ENCODE data around the gene ZBTB7B. TPM values are rescaled to one million over a fixed set of nuclear protein-coding genes. Genes with fewer than 3 reads are reported as not detected.

The ZBTB7B gene
- total RNA-seq, 4 donors from 2014 or later = 3.8 to 53.4 (median 11.9) TPM

DNA sequence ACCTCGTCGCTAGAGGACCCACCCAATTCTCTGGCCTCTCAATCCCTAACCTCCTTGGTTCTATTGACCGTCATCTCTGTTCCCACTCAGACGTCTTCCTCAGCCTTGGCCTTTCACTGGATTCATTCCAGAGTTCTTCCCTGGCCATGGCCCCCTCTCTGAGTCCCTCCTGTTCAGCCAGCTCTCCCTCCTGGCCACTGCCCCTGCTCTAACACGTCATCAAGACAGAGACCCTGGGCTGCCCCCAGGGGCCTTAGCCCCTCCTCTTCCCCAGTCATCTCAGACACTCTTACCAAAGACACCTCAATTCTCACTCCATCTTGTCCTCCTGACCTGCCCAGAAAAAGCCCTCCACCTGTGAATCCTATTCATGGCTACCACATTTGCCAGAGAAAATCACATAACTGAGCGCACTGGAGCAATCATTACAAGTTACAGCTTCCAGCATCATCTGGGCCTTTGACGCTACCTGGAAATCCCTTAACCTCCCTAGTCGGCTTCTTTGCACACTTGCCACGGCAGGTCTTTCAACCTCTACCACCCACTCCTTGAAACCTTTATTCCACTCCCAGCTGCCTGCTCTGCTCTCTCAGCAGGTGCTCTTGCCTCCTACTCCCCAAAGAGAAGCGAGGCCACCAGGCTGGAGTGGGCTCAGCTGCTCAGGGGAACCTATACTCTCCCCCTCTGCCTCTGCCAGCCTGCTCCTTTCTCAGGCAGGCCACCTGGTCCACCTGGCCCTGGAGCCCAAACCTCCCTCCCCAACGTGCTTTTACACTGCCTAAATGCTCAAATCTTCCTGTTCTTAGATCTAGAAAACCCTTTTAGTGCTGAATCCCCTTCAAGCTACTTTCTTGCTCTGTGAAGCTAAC lies 17.0 kb downstream of the ZBTB7B start:
- H3K27ac ChIP-seq = no peak overlapping the region

DNA sequence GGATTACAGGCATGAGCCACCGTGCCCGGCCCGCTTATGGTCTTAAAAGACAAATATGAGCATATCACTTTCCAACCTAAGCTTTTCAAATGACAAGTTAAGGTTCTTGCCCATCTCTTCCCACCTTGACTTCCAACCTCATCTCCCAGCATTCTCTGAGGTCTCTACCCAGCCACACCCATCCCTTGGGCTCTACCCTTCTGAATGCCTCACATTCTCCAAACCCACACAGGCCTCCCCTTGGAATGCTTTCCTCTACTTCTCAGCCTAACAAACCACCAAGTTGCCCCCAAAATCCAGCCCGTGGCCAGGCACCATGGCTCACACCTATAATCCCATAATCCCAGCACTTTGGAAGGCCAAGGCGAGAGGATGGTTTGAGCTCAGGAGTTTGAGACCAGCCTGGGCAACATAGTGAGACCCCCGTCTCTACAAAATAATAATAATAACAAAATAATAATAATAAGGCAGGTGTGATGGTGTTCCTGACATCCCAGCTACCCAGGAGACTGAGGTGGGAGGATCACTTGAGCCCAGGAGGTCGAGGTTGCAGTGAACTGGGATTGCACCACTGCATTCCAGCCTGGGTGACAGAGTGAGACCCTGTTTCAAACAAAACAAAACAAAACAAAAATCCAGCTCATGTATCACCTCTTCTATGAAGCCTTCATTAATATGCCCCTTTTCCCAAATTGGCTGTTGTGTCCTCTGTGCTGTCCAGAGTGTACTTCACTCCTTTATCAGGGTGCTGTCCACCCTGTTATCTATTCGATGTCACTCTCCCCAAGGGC lies 19.7 kb downstream of the ZBTB7B start:
- no peak overlapping the region for H3K27ac ChIP-seq
- H3K4me3 ChIP-seq = no peak overlapping the region
- TF ChIP-seq, protein P1, sequence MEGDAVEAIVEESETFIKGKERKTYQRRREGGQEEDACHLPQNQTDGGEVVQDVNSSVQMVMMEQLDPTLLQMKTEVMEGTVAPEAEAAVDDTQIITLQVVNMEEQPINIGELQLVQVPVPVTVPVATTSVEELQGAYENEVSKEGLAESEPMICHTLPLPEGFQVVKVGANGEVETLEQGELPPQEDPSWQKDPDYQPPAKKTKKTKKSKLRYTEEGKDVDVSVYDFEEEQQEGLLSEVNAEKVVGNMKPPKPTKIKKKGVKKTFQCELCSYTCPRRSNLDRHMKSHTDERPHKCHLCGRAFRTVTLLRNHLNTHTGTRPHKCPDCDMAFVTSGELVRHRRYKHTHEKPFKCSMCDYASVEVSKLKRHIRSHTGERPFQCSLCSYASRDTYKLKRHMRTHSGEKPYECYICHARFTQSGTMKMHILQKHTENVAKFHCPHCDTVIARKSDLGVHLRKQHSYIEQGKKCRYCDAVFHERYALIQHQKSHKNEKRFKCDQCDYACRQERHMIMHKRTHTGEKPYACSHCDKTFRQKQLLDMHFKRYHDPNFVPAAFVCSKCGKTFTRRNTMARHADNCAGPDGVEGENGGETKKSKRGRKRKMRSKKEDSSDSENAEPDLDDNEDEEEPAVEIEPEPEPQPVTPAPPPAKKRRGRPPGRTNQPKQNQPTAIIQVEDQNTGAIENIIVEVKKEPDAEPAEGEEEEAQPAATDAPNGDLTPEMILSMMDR (IDR thresholded peaks at IDR 0.05) = no peak
- TF ChIP-seq POLR2A (IDR thresholded peaks at IDR 0.05) = no peak
- DNase-seq = no peak
- H3K36me3 ChIP-seq = no peaks in the 10 kb centered on the region
- no peaks in the 10 kb centered on the region for H3K27me3 ChIP-seq
- intact Hi-C loops (cut with DNase I; ENCODE audit: low total_unique reads) = no loop called here
- no peaks in the 10 kb centered on the region for H3K9me3 ChIP-seq
- peaks cover 0 to 10% of the 10 kb centered on the region in 2 donors for H3K4me1 ChIP-seq

More for the DNA sequence above, 17.0 kb downstream of the ZBTB7B start:
- no peak overlapping the region for H3K4me3 ChIP-seq
- TF ChIP-seq POLR2A (IDR thresholded peaks at IDR 0.05) = no peak
- TF ChIP-seq, protein P1 (IDR thresholded peaks at IDR 0.05) = no peak
- H3K27me3 ChIP-seq = no peaks in the 10 kb centered on the region
- DNase-seq = no peak
- H3K36me3 ChIP-seq = no peaks in the 10 kb centered on the region
- peaks cover 0 to 10% of the 10 kb centered on the region in 2 donors for H3K4me1 ChIP-seq
- H3K9me3 ChIP-seq = no peaks in the 10 kb centered on the region
- intact Hi-C loops (cut with DNase I; ENCODE audit: low total_unique reads) = no loop called here

DNA sequence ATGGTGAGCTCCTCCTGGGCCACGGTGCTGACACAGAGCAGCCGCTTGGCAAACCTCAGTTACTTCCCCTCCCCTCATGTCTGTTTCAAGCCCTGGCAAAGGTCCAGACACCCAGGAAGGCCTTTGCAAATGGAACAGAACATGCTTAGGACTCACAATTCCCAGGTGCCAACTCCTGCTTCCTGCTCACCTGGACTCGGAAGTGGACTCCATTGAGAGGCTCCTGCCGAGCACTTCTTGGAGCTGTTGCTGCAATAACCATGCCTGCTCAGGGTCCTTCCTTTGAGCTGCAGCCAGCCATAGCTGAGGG lies 20.3 kb downstream of the ZBTB7B start:
- intact Hi-C loops (cut with DNase I; ENCODE audit: low total_unique reads) = no loop called here
- H3K9me3 ChIP-seq = no peaks in the 10 kb centered on the region
- no peak overlapping the region for H3K27ac ChIP-seq
- no peaks in the 10 kb centered on the region for H3K36me3 ChIP-seq
- DNase-seq = no peak
- TF ChIP-seq, protein P1 (IDR thresholded peaks at IDR 0.05) = no peak
- no peak for TF ChIP-seq POLR2A (IDR thresholded peaks at IDR 0.05)
- H3K4me3 ChIP-seq = no peak overlapping the region
- H3K4me1 ChIP-seq = peaks cover 0 to 6% of the 10 kb centered on the region in 2 donors
- H3K27me3 ChIP-seq = no peaks in the 10 kb centered on the region

DNA sequence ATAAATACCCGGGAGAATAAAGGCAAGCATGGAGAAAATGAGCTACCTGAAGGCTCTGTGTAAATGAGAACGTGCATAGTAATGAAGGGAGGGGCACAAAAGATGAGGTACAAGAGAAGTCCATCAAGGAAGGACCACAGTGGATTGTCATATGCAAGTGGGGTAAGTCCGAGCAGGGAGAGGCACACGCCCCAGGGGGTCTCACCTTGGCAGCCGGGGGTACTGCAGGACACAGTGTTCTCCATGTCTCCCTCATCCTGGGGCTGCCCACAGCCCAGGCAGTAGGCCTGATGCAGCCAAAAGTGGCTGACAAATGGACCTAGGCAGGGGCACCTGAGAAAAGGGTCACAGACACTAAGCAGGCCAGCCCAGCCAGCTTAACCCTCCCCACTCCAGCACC lies 21.0 kb downstream of the ZBTB7B start:
- no peak for DNase-seq
- TF ChIP-seq POLR2A (IDR thresholded peaks at IDR 0.05) = no peak
- TF ChIP-seq, protein P1 (IDR thresholded peaks at IDR 0.05) = no peak
- no peaks in the 10 kb centered on the region for H3K36me3 ChIP-seq
- H3K27me3 ChIP-seq = no peaks in the 10 kb centered on the region
- H3K9me3 ChIP-seq = no peaks in the 10 kb centered on the region
- no peak overlapping the region for H3K27ac ChIP-seq
- no peaks in the 10 kb centered on the region for H3K4me1 ChIP-seq
- no peak overlapping the region for H3K4me3 ChIP-seq
- intact Hi-C loops (cut with DNase I; ENCODE audit: low total_unique reads) = no loop called here

DNA sequence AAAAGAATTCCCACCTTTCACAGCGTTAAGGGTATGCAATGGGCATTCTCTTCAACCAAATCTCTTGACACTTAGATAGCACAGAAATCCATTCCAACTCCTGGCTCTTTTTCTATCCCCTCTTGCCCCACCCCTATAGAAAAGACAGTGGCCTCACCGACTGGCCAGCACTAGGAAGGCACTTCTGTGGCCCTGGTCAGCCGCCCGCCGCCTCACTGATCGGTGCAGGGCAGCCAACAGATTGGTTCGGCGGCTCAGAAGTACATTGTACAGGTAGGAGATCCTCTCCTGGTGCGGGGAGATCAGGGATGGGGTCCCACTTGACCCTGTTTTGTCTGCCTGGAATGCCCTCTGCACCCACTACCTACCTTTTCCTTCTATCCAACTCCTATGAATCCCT lies 21.7 kb downstream of the ZBTB7B start:
- TF ChIP-seq, protein P1 (IDR thresholded peaks at IDR 0.05) = no peak
- TF ChIP-seq POLR2A (IDR thresholded peaks at IDR 0.05) = no peak
- Histone ChIP-seq H3K36me3 (no peaks in the 10 kb centered on the region), H3K27me3 (no peaks in the 10 kb centered on the region), H3K9me3 (no peaks in the 10 kb centered on the region), H3K4me1 (no peaks in the 10 kb centered on the region), H3K27ac (no peak overlapping the region), H3K4me3 (no peak overlapping the region)
- DNase-seq = no peak
- intact Hi-C loops (cut with DNase I; ENCODE audit: low total_unique reads) = no loop called here
